Central memory CD8-positive, alpha-beta T cell (primary cell): Measurements from ENCODE around the gene PRKD1.
"Not testable (repeated sequence)": the region's sequence is repeated elsewhere in the genome, so short reads cannot be mapped to it uniquely, and the experiment has no call there.

Source experiments
- ATAC-seq: fragments of 150-1000 bp; cut with Tn5 transposase; replicated peaks from 2 replicates; pipeline ENCODE4 v1.10.0; 2022; ENCODE audit warnings: mild to moderate bottlenecking, moderate FRiP score, moderate number of reproducible peaks; ENCODE audit not compliant: poor library complexity, severe bottlenecking; ENCODE audit errors: extremely low read depth
- DNase-seq, 2 donors: peaks; one replicate each; pipeline ENCODE4 v3.0.0; 2021; ENCODE audit warnings: low spot score in 2 of 2
- H3K27ac Mint-ChIP-seq: one replicate; pipeline ENCODE4 v1.8.0; 2022; ENCODE audit warnings: low read depth, mild to moderate bottlenecking, moderate library complexity, mixed read lengths
- H3K27me3 Mint-ChIP-seq: one replicate; pipeline ENCODE4 v1.8.0; 2022; ENCODE audit warnings: mixed read lengths
- H3K36me3 Mint-ChIP-seq: one replicate; pipeline ENCODE4 v1.8.0; 2022; ENCODE audit warnings: mild to moderate bottlenecking, moderate library complexity, mixed read lengths; ENCODE audit not compliant: insufficient read depth
- H3K4me1 Mint-ChIP-seq: one replicate; pipeline ENCODE4 v1.8.0; 2022; ENCODE audit warnings: mixed read lengths
- H3K4me3 Mint-ChIP-seq: one replicate; pipeline ENCODE4 v1.8.0; 2022; ENCODE audit warnings: mild to moderate bottlenecking, moderate library complexity, mixed read lengths
- H3K9me3 Mint-ChIP-seq: one replicate; pipeline ENCODE4 v1.8.0; 2022; ENCODE audit warnings: mixed read lengths

PRKD1 gene

DNA sequence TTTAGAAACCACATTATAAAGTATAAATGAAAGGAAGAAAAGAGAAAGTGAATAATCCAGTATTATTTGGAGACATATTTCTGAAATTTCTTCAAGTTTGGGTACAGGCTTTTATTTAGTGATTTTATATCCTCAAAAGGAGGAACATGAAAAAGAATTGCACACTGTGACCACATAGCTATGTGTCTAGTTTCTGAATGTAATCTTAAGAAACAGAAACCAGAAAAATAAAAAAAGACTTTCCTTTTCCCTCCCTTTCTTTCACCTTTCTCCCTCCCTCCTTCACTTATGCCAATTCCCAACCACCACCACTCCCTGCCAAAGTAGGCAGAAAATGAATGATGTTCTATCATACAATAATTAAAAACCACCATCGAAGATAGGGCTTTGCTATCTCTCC is 189.6 kb downstream of the PRKD1 start:
- no peak overlapping the region for H3K27ac Mint-ChIP-seq
- no peak for DNase-seq
- peaks cover 19% of the 10 kb centered on the region for H3K9me3 Mint-ChIP-seq
- H3K27me3 Mint-ChIP-seq: no peaks in the 10 kb centered on the region
- no peak overlapping the region for H3K4me3 Mint-ChIP-seq
- no peaks in the 10 kb centered on the region for H3K4me1 Mint-ChIP-seq
- no peak for ATAC-seq
- no peaks in the 10 kb centered on the region for H3K36me3 Mint-ChIP-seq

DNA sequence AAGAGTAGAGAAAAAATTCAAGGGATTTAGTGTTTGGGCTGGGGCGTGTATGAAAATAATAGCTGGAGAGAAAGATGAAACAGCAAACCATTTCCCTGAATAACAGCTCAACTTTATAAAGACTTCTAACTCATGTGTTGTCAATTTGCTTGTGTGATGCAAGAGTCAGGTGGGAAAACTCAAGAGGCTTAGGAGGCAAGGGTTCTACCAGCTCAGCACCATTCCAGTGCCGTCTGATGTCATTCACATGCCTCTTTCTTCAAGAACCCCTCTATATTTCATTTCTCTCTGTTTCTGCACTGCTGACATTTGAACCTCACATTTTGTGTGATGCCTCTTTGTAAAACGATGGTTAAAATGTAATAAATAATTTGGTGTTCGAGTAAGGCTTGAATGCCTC is 192.2 kb downstream of the PRKD1 start:
- ATAC-seq (no peak), DNase-seq (no peak)
- H3K27me3 Mint-ChIP-seq: no peaks in the 10 kb centered on the region
- H3K27ac Mint-ChIP-seq: no peak overlapping the region
- no peaks in the 10 kb centered on the region for H3K36me3 Mint-ChIP-seq
- peaks cover 19% of the 10 kb centered on the region for H3K9me3 Mint-ChIP-seq
- no peak overlapping the region for H3K4me3 Mint-ChIP-seq
- H3K4me1 Mint-ChIP-seq: no peaks in the 10 kb centered on the region

DNA sequence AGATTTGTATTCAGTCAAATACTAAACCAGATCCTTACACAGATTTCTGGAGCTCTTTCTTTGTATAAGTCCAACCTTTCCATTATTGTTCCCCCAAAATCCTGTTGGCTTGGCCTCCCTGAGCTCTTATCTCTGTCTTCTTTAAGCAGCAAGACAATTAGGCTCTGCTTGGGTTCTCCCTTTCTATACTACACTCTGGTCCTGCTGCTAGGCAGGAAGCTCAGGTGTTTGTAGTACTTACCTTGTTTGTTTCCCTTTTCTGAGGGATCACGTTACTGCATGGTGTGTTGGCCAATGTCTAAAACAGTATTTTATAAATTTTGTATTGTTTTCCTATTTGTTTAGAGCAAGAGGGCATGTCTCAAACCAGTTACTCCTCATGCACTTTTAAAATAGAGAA is 192.9 kb downstream of the PRKD1 start:
- H3K4me3 Mint-ChIP-seq: no peak overlapping the region
- DNase-seq (no peak), ATAC-seq (no peak)
- H3K36me3 Mint-ChIP-seq: no peaks in the 10 kb centered on the region
- H3K9me3 Mint-ChIP-seq: peaks cover 24% of the 10 kb centered on the region
- H3K27ac Mint-ChIP-seq: no peak overlapping the region
- H3K4me1 Mint-ChIP-seq: no peaks in the 10 kb centered on the region
- no peaks in the 10 kb centered on the region for H3K27me3 Mint-ChIP-seq

DNA sequence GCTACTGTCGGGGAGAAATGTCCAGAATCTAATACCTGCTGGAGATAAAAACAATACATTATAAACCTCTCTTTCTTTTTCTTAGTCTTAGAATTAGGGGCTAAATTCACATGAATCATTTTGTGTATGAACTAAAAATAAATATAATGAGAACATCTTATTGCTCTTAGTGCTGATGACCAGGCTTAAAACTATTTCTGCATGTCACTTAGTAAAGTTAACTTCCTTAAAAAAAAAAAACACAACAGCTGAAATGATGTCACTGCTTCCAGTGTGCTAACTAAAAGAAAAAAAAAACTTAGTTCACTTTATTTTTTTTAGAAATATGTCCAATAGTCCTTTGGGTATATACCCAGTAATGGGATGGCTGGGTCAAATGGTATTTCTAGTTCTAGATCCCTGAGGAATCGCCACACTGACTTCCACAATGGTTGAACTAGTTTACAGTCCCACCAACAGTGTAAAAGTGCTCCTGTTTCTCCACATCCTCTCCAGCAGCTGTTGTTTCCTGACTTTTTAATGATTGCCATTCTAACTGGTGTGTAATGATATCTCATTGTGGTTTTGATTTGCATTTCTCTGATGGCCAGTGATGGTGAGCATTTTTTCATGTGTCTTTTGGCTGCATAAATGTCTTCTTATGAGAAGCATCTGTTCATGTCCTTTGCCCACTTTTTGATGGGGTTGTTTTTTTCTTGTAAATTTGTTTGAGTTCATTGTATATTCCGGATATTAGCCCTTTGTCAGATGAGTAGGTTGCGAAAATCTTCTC is 200.9 kb downstream of the PRKD1 start:
- H3K9me3 Mint-ChIP-seq: peaks cover 30% of the 10 kb centered on the region
- not testable (repeated sequence) for H3K4me3 Mint-ChIP-seq, H3K27ac Mint-ChIP-seq, ATAC-seq, DNase-seq, H3K36me3 Mint-ChIP-seq, H3K4me1 Mint-ChIP-seq, H3K27me3 Mint-ChIP-seq

DNA sequence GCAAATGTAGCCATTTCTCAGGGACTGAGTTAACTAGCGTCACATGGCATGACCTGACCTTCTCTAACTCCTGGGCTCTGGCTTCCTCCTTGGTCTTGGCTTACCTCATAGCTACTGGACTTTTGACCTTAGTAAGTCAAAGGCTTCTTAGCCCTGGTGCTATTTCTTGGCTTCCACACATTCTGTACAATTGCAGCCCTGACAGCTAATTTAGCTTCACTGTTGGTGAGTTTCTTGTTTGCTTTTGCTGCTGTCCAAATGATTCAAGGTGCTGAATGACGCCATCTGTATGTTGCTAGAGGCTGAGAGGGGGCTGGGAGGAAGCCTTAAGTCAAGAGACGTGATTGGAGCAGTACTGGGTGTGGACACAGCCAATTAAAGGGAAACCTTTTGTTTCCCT is 202.7 kb downstream of the PRKD1 start:
- Mint-ChIP-seq H3K4me1 (no peaks in the 10 kb centered on the region), H3K9me3 (peaks cover 28% of the 10 kb centered on the region), H3K27me3 (no peaks in the 10 kb centered on the region), H3K36me3 (peaks cover 2% of the 10 kb centered on the region), H3K4me3 (no peak overlapping the region), H3K27ac (no peak overlapping the region)
- ATAC-seq (no peak), DNase-seq (no peak)

DNA sequence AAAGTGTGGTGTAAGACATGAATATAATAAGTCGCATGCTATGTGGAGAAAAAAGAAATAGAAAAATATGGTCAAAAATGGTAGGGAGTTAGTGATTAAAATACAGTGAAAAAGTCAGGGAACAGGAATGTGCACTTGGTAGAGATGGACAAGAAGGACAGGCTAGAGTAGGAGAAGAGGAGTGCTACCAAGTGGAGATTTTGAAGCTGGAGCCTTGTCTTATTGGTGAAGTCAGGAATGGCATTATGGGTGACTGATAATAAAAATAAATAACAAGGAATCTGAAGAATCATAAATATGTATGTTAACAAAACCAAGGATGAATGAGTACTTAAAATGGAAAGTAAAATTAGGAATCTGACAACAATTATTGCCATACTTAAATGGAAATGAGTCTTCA is 204.8 kb downstream of the PRKD1 start:
- H3K9me3 Mint-ChIP-seq: peaks cover 31% of the 10 kb centered on the region
- no peaks in the 10 kb centered on the region for H3K4me1 Mint-ChIP-seq
- H3K4me3 Mint-ChIP-seq: no peak overlapping the region
- ATAC-seq: no peak
- no peak for DNase-seq
- peaks cover 2% of the 10 kb centered on the region for H3K36me3 Mint-ChIP-seq
- no peaks in the 10 kb centered on the region for H3K27me3 Mint-ChIP-seq
- no peak overlapping the region for H3K27ac Mint-ChIP-seq

DNA sequence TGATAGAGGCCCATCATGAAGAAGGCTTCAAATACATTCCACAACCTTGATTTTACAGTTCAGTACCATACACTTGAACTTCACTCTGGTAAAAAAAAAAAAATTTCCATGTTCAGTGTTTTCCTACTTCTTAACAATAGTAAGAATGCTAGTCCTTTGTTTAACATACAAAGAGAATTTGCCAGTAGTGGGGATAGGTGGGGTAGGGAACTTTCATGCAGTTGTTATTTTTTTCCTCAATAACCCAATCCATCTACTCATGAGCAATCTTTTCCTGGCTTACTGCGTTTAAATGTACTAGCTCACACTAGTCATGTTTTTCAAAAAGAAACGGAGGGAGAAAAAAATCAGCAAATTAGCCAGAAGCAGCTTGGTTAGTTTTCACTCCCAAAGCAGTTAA is 206.1 kb downstream of the PRKD1 start:
- Mint-ChIP-seq H3K27ac (no peak overlapping the region), H3K27me3 (no peaks in the 10 kb centered on the region), H3K9me3 (peaks cover 33% of the 10 kb centered on the region), H3K4me1 (no peaks in the 10 kb centered on the region), H3K4me3 (no peak overlapping the region), H3K36me3 (peaks cover 2% of the 10 kb centered on the region)
- no peak for ATAC-seq
- DNase-seq: no peak

DNA sequence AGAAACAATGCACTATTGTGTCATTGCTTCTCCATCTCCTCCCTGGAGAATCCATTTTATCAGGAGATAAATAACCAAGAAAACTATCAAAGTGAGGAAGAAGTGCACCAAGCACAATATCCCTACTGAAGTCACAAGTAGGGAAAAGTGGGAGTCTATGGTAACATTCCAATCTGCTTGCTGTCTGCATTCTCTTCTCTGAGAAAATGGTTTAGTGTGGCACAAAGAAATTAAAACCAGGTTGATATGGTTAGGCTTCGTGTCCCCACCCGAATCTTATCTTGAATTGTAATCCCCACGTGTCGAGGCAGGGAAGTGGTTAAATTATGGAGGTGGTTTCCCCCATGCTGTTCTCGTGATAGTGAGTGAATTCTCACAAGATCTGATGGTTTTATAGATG is 209.7 kb downstream of the PRKD1 start:
- Mint-ChIP-seq H3K4me3 (no peak overlapping the region), H3K36me3 (no peaks in the 10 kb centered on the region), H3K9me3 (peaks cover 18% of the 10 kb centered on the region), H3K4me1 (no peaks in the 10 kb centered on the region), H3K27ac (no peak overlapping the region), H3K27me3 (no peaks in the 10 kb centered on the region)
- DNase-seq (no peak), ATAC-seq (no peak)

DNA sequence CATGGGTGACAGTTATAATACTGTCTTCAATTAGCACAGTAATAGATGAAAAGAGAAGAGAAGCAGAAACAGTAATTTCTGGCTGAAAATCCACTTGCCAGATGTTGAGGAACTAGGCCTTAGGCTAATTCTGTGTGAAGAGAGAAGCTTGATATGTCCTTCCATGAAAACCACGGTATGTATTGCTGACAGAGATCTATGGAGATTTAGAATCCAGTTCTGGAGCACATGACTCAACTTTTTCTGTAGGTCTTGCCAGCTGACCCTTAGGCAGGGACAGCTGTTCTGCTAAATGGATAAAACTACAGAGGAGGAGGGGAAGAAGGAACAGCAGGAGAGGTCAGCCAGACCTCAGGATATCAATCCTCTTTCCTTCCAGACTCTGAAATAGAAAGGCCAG is 211.5 kb downstream of the PRKD1 start:
- Mint-ChIP-seq H3K27ac (no peak overlapping the region), H3K4me3 (no peak overlapping the region), H3K36me3 (no peaks in the 10 kb centered on the region), H3K9me3 (peaks cover 17% of the 10 kb centered on the region), H3K27me3 (no peaks in the 10 kb centered on the region), H3K4me1 (no peaks in the 10 kb centered on the region)
- no peak for DNase-seq
- no peak for ATAC-seq

DNA sequence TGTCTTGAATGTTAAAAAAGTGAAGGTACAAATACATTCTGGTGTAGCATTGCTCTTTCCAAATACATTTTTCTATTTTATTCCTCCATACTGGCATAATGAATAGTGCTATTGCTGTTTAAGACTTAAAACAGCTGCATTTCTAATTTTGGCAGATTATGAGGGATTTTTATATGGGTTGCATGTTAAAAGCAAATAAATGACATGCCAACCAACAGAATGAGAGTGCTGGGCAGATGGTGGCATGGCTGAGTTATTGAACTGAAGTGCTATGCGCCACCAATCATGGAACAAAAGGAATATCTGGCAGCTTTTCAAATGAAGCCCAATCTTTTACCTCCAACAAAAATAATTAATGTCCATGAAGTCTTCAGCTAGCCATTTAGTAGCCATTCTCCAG is 215.0 kb downstream of the PRKD1 start:
- H3K27me3 Mint-ChIP-seq: no peaks in the 10 kb centered on the region
- DNase-seq (no peak), ATAC-seq (no peak)
- no peaks in the 10 kb centered on the region for H3K4me1 Mint-ChIP-seq
- H3K4me3 Mint-ChIP-seq: no peak overlapping the region
- H3K9me3 Mint-ChIP-seq: peaks cover 19% of the 10 kb centered on the region
- no peaks in the 10 kb centered on the region for H3K36me3 Mint-ChIP-seq
- no peak overlapping the region for H3K27ac Mint-ChIP-seq

DNA sequence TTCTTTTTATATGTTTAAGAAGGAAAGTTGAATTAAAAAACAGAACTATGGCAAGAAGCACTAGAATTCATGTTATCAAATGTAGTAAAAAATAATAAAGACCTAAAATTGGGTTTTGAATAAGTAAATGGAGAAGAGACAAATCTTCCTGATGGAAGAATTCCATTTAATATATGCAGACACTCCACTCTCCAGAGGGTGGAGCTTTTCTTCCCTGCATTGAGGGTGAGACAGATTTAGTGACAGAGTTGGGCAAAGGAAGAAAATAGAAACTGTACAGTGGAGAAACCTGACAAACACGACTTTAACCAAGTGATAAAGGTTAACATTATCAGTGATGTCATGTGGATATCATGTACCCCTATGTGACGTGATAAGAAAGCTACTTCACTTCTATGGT is 217.6 kb downstream of the PRKD1 start:
- Mint-ChIP-seq H3K27me3 (no peaks in the 10 kb centered on the region), H3K36me3 (no peaks in the 10 kb centered on the region), H3K4me1 (no peaks in the 10 kb centered on the region), H3K9me3 (peaks cover 20% of the 10 kb centered on the region), H3K4me3 (no peak overlapping the region), H3K27ac (no peak overlapping the region)
- ATAC-seq (no peak), DNase-seq (no peak)

DNA sequence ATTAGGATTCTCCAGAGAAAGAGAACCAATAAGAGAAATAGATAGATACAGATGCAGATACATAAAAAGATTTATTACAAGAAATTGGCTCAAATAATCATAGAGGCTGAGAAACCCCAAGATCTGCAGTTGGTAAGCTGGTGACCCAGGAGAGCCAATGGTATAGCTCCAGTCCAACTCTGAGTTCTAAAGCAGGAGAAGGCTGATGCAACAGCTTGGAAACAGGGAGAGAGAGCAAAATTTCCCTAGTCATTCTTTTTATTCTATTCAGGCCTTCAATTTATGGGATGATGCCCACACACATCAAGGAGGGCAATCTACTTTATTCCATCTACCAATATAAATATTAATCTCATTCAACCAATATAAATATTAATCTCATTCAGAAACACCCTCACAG is 218.2 kb downstream of the PRKD1 start:
- ATAC-seq: no peak
- Mint-ChIP-seq H3K4me3 (no peak overlapping the region), H3K27me3 (no peaks in the 10 kb centered on the region)

DNA sequence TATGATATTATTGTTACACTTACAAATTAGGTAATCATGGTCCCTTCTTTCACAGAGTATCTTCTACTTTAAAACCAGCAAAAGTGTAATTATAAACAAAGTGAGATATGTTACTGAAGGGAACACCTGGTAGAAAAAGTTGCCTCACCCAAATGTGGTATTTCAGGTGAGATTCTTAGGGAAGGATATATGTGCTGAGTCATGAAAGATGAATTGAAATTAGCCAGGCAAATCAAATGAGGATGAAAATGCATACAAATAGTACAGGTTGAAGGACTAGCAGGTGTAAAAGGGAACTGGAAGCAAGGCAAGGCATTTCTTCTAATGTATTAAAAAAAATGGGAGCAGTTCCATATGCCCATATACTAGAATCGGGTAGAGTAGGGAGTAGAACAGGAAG is 220.9 kb downstream of the PRKD1 start:
- Mint-ChIP-seq H3K4me3 (no peak overlapping the region), H3K36me3 (no peaks in the 10 kb centered on the region), H3K27me3 (no peaks in the 10 kb centered on the region), H3K4me1 (no peaks in the 10 kb centered on the region), H3K9me3 (peaks cover 24% of the 10 kb centered on the region), H3K27ac (no peak overlapping the region)
- no peak for ATAC-seq
- DNase-seq: no peak

More for the DNA sequence above, 218.2 kb downstream of the PRKD1 start:
- Mint-ChIP-seq H3K4me1 (no peaks in the 10 kb centered on the region), H3K36me3 (no peaks in the 10 kb centered on the region), H3K27ac (no peak overlapping the region), H3K9me3 (peaks cover 20% of the 10 kb centered on the region)
- no peak for DNase-seq
